Liver (tissue), 9 donors: ENCODE data around the gene DDX25. TPM values are rescaled to one million over a fixed set of nuclear protein-coding genes. Genes with fewer than 3 reads are reported as not detected.

Source experiments
- DNase-seq: peaks from one replicate; pipeline ENCODE4 v3.0.0-alpha.2; 2017; ENCODE audit warnings: low spot score
- H3K27ac ChIP-seq, 2 donors: one replicate each; pipeline ENCODE4 v1.7.0; 2013; ENCODE audit warnings: inconsistent platforms in 2 of 2, low read length in 2 of 2, control low read depth in 1 of 2, low read depth in 1 of 2, mild to moderate bottlenecking in 1 of 2
- H3K27me3 ChIP-seq, 4 donors: one replicate each; pipeline versions ENCODE4 v1.6.1 to v1.7.0; 2013; ENCODE audit warnings: low read length in 3 of 4, inconsistent platforms in 1 of 4, mild to moderate bottlenecking in 1 of 4, moderate library complexity in 1 of 4; ENCODE audit not compliant: control insufficient read depth in 4 of 4, insufficient read depth in 4 of 4
- H3K36me3 ChIP-seq, 4 donors: one replicate each; pipeline versions ENCODE4 v1.6.1 to v1.7.0; 2013; ENCODE audit warnings: low read length in 3 of 4, mild to moderate bottlenecking in 3 of 4, low read depth in 1 of 4, moderate library complexity in 1 of 4; ENCODE audit not compliant: control insufficient read depth in 4 of 4, insufficient read depth in 3 of 4
- H3K4me1 ChIP-seq, 4 donors: one replicate each; pipeline versions ENCODE4 v1.6.1 to v1.7.0; 2013; ENCODE audit warnings: low read length in 3 of 4, mild to moderate bottlenecking in 3 of 4, moderate library complexity in 1 of 4; ENCODE audit not compliant: control insufficient read depth in 4 of 4, insufficient read depth in 4 of 4
- H3K4me3 ChIP-seq, 3 donors: one replicate each; pipeline versions ENCODE4 v1.6.1 to v1.7.0; 2013; ENCODE audit warnings: low read length in 3 of 3, control low read depth in 1 of 3, low read depth in 1 of 3, mild to moderate bottlenecking in 1 of 3
- H3K9ac ChIP-seq, 2 donors: one replicate each; pipeline ENCODE4 v1.7.0; 2013; ENCODE audit warnings: low read length in 2 of 2, mild to moderate bottlenecking in 2 of 2, moderate library complexity in 2 of 2, control low read depth in 1 of 2, low read depth in 1 of 2
- H3K9me3 ChIP-seq, 4 donors: one replicate each; pipeline versions ENCODE4 v1.6.1 to v1.7.0; 2013; ENCODE audit warnings: low read length in 3 of 4; ENCODE audit not compliant: control insufficient read depth in 4 of 4
- ATF3 ChIP-seq: IDR thresholded peaks from 2 replicates; pipeline ENCODE4 v1.6.1; 2016; ENCODE audit warnings: antibody characterized with exemption
- CTCF ChIP-seq: fragments of 150-350 bp; IDR thresholded peaks from 2 replicates; pipeline ENCODE4 v1.5.1; 2017; ENCODE audit warnings: improper control_type of control experiment, low read depth, low read length; ENCODE audit not compliant: missing input control
- EGR1 ChIP-seq, 2 donors: IDR thresholded peaks; 2 replicates each; pipeline ENCODE4 v1.6.1; 2016 to 2018; ENCODE audit warnings: antibody characterized with exemption in 2 of 2, low read depth in 2 of 2
- FOXA2 ChIP-seq: IDR thresholded peaks from 2 replicates; pipeline ENCODE4 v1.6.1; 2016; ENCODE audit warnings: antibody characterized with exemption
- JUND ChIP-seq, 2 donors: IDR thresholded peaks; 2 replicates each; pipeline ENCODE4 v1.6.1; 2016; ENCODE audit warnings: antibody characterized with exemption in 2 of 2
- MAX ChIP-seq: IDR thresholded peaks from 2 replicates; pipeline ENCODE4 v1.6.1; 2016; ENCODE audit warnings: antibody characterized with exemption
- NR2F2 ChIP-seq: IDR thresholded peaks from 2 replicates; pipeline ENCODE4 v1.6.1; 2016; ENCODE audit warnings: antibody characterized with exemption
- RAD21 ChIP-seq, 2 donors: IDR thresholded peaks; 2 replicates each; pipeline ENCODE4 v1.6.1; 2016; ENCODE audit warnings: antibody characterized with exemption in 2 of 2, mild to moderate bottlenecking in 2 of 2
- RXRA ChIP-seq, 2 donors: IDR thresholded peaks; 2 replicates each; pipeline ENCODE4 v1.6.1; 2017 to 2018; ENCODE audit warnings: antibody characterized with exemption in 2 of 2, mild to moderate bottlenecking in 1 of 2
- SP1 ChIP-seq: IDR thresholded peaks from 2 replicates; pipeline ENCODE4 v1.6.1; 2018; ENCODE audit warnings: antibody characterized with exemption, mild to moderate bottlenecking
- TAF1 ChIP-seq: conservative IDR thresholded peaks from 2 replicates; pipeline ENCODE4 v1.6.1; 2016; ENCODE audit warnings: antibody characterized with exemption, mild to moderate bottlenecking
- ZBTB33 ChIP-seq: IDR thresholded peaks from 2 replicates; pipeline ENCODE4 v1.6.1; 2016; ENCODE audit warnings: antibody characterized with exemption
- WGBS: extraction: QIAGEN DNeasy Blood & Tissue Kit; methylation state at CpG from one replicate; pipeline ENCODE4 v1.1.7; 2013; 5-methylcytosine and 5-hydroxymethylcytosine counted together
- polyA plus RNA-seq, 2 donors: library from polyadenylated mRNA; stranded (reverse) in 1 of 2; unstranded in 1 of 2; fragments of 200-250 nt in 1 of 2; fragments of >200 nt in 1 of 2; fragmentation: Nextera tagmentation in 1 of 2; extraction: Ambion mirVana in 1 of 2; gene quantifications; one replicate each; pipeline versions ENCODE4 v1.2.1 to v1.2.3, GENCODE V29; 2013 to 2015
- total RNA-seq, 2 donors: library from RNA; depleted of rRNA; stranded (reverse); fragments of >200 nt; gene quantifications; one replicate each; pipeline ENCODE4 v1.2.3, GENCODE V29; 2014
- donor health status: healthy.
- donor health status: healthy.
- donor health status: healthy.
- donor health status: healthy.
- donor health status: healthy.

The DDX25 gene
- total and polyA plus RNA-seq, 4 donors = 0.07 to 0.79 (median 0.31) TPM

GRCh38 chr11:125950696-125951651 is 46.7 kb downstream of the DDX25 start:
- H3K36me3 ChIP-seq = no peaks in the 10 kb centered on the region
- no peaks in the 10 kb centered on the region for H3K4me1 ChIP-seq
- no peaks in the 10 kb centered on the region for H3K9me3 ChIP-seq
- no peak for DNase-seq
- H3K4me3 ChIP-seq = no peak overlapping the region
- no peaks in the 10 kb centered on the region for H3K27me3 ChIP-seq
- H3K27ac ChIP-seq = no peak overlapping the region
- WGBS = 87% methylated on average over 15 of the region's 15 CpGs
- no peak overlapping the region for H3K9ac ChIP-seq
- TF ChIP-seq RAD21 (IDR thresholded peaks at IDR 0.05) (no peak), JUND (IDR thresholded peaks at IDR 0.05) (no peak), NR2F2 (peak; percentile 67), RXRA (IDR thresholded peaks at IDR 0.05) (peak in 1 of 2 donors; percentile 29), TAF1 (no peak), FOXA2 (no peak), MAX (no peak)

GRCh38 chr11:125951731-125952130 is 47.4 kb downstream of the DDX25 start:
- DNase-seq = no peak
- no peak overlapping the region for H3K4me3 ChIP-seq
- H3K9ac ChIP-seq = no peak overlapping the region
- H3K9me3 ChIP-seq = no peaks in the 10 kb centered on the region
- WGBS = 78% methylated on average over 11 of the region's 11 CpGs
- TF ChIP-seq ZBTB33 (no peak), RXRA (IDR thresholded peaks at IDR 0.05) (no peak), EGR1 (IDR thresholded peaks at IDR 0.05; ENCODE audit: low read depth in 2 of 2) (no peak), ATF3 (no peak), SP1 (no peak), CTCF (no peak)
- H3K36me3 ChIP-seq = no peaks in the 10 kb centered on the region
- no peaks in the 10 kb centered on the region for H3K27me3 ChIP-seq
- H3K4me1 ChIP-seq = no peaks in the 10 kb centered on the region
- peak overlapping the region in 1 of 2 donors; percentile 19 for H3K27ac ChIP-seq

- 82% methylated on average over 2 of the region's 2 CpGs for WGBS
These were observed 48.3 kb downstream of the DDX25 start for GRCh38 chr11:125952559-125952958.

More at GRCh38 chr11:125952559-125952958, 48.3 kb downstream of the DDX25 start:
- Histone ChIP-seq H3K4me3 (no peak overlapping the region), H3K4me1 (no peaks in the 10 kb centered on the region), H3K36me3 (no peaks in the 10 kb centered on the region), H3K27me3 (no peaks in the 10 kb centered on the region), H3K9me3 (no peaks in the 10 kb centered on the region), H3K27ac (no peak overlapping the region), H3K9ac (no peak overlapping the region)
- TF ChIP-seq ZBTB33 (no peak), NR2F2 (no peak), RXRA (IDR thresholded peaks at IDR 0.05) (no peak)
- no peak for DNase-seq
